ENCODE data around the gene INPP5F.
A peak's percentile ranks its signal among the peaks of the same experiment; 100 is the strongest.

INPP5F gene

GRCh38 chr10:119680650-119681081 is 45.2 kb upstream of the INPP5F start:
- Histone ChIP-seq H3K4me1 (no peaks in the 10 kb centered on the region), H3K36me3 (peaks cover 13% of the 10 kb centered on the region), H3K4me3 (ENCODE audit: low read depth, low read length) (no peak overlapping the region), H3K27me3 (no peaks in the 10 kb centered on the region), H3K9me3 (no peaks in the 10 kb centered on the region)
- DNase-seq = no peak
- TF ChIP-seq CTCF (IDR thresholded peaks at IDR 0.05; ENCODE audit: low read depth, low read length) = no peak

GRCh38 chr10:119686465-119687191 is 39.2 kb upstream of the INPP5F start:
- peak; percentile 75 for DNase-seq
- H3K4me1 ChIP-seq = peaks cover 12% of the 10 kb centered on the region
- H3K9me3 ChIP-seq = no peaks in the 10 kb centered on the region
- no peak overlapping the region for H3K4me3 ChIP-seq (ENCODE audit: low read depth, low read length)
- peak; percentile 81 for TF ChIP-seq CTCF (IDR thresholded peaks at IDR 0.05; ENCODE audit: low read depth, low read length)
- H3K36me3 ChIP-seq = no peaks in the 10 kb centered on the region
- H3K27me3 ChIP-seq = no peaks in the 10 kb centered on the region

- Histone ChIP-seq H3K9me3 (no peaks in the 10 kb centered on the region), H3K36me3 (no peaks in the 10 kb centered on the region), H3K4me3 (ENCODE audit: low read depth, low read length) (no peak overlapping the region), H3K27me3 (no peaks in the 10 kb centered on the region), H3K4me1 (peaks cover 12% of the 10 kb centered on the region)
- TF ChIP-seq CTCF (IDR thresholded peaks at IDR 0.05; ENCODE audit: low read depth, low read length) = no peak
- no peak for DNase-seq
Measured at GRCh38 chr10:119687192-119688032, 38.4 kb upstream of the INPP5F start.

GRCh38 chr10:119688033-119688508 is 37.8 kb upstream of the INPP5F start:
- no peaks in the 10 kb centered on the region for H3K27me3 ChIP-seq
- peak; percentile 14; the same call in 1 of the 2 replicates for TF ChIP-seq CTCF (IDR thresholded peaks at IDR 0.05; ENCODE audit: low read depth, low read length)
- H3K4me3 ChIP-seq (ENCODE audit: low read depth, low read length) = no peak overlapping the region
- H3K4me1 ChIP-seq = peaks cover 12% of the 10 kb centered on the region
- H3K9me3 ChIP-seq = no peaks in the 10 kb centered on the region
- no peaks in the 10 kb centered on the region for H3K36me3 ChIP-seq
- peak; percentile 25 for DNase-seq

- no peak for TF ChIP-seq CTCF (IDR thresholded peaks at IDR 0.05; ENCODE audit: low read depth, low read length)
- Histone ChIP-seq H3K9me3 (no peaks in the 10 kb centered on the region), H3K36me3 (no peaks in the 10 kb centered on the region), H3K4me1 (peaks cover 12% of the 10 kb centered on the region), H3K4me3 (ENCODE audit: low read depth, low read length) (no peak overlapping the region), H3K27me3 (no peaks in the 10 kb centered on the region)
- no peak for DNase-seq
Measured at GRCh38 chr10:119689016-119689580, 36.8 kb upstream of the INPP5F start.

All from BE2C (cell line).